Cerebellar cortex (tissue), 1 donor: Measurements from ENCODE around the gene C13orf46.

Experiments used
- DNase-seq: peaks from one replicate; pipeline ENCODE4 v3.0.0-alpha.2; 2015; ENCODE audit warnings: low spot score

The C13orf46 gene

GRCh38 chr13:113954046-113954835 is 19.6 kb downstream of the C13orf46 start:
- DNase-seq = no peak

DNA sequence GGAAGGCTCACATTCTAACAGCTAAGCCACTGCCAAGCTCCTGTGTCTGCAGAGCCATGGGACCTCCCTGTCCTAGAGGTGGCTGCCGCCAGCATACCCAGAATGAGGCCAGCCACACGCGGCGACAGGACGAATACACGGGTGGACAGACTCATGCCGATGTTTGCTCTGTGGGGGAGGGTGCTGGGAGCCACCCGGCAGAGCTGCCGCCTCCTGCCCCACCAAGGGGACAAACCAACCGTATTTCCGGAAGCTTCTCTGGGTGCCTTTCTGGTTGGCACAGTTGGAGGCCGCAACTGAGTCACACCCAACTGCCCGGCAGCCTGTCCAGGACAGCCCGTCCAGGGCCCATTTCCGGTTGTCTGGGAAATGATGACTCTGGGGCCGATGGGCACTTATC is 20.3 kb downstream of the C13orf46 start:
- DNase-seq = no peak

DNA sequence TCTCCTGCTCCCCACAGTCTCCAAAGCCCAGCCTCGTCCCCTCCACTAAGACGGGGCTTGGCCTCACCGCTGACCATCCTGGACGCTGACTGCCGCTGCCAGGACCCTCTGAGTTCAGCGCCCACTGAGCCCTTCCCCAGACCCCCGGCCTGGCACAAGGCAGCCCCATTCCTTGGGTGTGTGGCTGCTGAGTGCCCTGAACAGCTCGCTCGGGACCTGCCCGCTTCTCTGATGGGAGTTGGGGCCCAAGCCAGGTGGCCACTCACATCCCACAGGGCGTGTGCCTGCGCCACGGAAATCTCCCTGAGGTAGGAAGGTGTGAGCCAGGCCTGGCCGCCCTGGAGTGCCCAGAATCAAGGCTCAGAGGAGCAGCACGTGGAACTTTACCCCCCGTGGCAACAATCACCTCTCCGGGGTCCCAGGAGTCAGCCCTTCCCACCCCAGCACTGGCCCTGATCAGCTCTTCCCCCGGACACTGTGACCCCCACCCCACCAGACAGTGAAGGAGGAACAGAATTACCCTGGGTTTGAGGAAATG is 20.8 kb downstream of the C13orf46 start:
- DNase-seq = no peak

DNA sequence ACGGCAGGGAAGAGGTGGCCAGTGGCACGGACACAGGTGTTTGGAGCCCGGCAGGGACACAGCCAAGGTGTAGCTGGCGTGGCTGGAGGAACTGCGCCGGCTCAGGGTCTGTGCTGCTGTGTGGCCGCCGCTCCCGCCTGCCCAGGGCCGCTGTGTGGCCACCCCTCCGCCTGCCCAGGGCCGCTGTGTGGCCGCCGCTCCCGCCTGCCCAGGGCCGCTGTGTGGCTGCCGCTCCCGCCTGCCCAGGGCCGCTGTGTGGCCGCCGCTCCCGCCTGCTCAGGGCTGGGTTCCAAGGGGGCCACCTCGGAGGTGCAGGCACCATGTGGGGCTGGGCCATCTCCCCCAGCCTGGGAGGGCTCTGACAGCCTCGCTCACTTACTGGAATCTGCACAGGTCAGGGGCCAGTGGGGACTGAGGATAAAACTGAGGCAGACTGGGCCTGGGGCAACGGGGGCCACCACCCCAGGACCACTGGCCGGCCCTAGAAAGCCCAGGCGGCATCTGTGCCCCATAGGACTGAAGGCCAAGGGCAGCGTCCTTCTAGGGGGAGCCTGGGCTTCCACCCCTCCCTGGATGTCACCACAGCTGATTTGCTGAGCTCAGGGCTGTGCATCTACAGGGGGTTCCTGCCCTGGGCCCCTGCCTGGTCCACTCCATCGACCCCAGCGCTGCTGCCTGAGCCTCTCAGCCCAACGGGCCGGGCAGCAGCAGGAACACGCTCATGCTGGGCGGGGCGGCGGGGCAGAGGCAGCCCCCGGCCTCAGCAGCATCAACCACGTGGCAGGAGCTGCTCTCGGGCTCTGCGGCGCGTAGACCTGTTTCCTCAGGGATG is 21.5 kb downstream of the C13orf46 start:
- DNase-seq = no peak

GRCh38 chr13:113951246-113951999 is 22.5 kb downstream of the C13orf46 start:
- DNase-seq = peak; percentile 38

DNA sequence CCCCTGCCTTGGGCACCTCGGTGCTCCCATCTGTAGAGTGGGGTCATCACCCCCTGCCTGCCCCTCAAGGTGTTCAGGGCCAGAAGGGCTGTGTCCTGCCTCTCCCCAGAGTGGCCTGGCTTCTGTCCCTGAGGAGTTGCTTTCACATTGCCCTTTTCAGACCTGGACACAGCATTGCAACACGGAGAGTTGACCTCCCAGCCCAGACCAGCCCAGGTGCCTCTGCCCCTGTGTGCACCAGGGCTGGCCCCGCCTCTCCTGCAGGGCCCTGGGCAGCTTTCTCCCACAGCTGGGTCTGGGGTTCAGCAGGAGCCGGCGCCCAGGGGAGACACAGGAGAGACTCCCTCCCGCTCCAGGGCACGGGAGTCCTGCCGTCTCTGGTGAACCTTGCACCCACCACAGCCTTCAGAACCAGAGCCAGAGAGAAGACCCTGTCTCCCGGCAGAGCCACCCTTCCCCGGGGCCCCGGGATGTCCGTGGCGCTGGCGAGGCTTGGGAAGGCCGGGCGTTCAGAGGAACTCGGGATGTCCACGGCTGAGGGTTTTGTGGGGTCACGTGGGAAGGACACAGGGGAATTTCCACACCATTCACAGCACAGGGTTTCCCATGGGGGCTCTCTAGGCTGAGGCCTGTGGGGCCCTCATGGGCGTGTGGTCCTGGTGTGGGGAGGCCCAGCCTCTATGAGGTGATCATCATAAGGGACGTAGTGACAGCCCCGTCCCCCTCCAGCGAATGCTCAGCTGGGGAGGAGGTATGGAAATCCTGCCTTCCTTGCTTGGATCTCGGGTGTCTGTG is 23.2 kb downstream of the C13orf46 start:
- no peak for DNase-seq

- no peak for DNase-seq
These were observed 24.3 kb downstream of the C13orf46 start for GRCh38 chr13:113949546-113949945.

DNA sequence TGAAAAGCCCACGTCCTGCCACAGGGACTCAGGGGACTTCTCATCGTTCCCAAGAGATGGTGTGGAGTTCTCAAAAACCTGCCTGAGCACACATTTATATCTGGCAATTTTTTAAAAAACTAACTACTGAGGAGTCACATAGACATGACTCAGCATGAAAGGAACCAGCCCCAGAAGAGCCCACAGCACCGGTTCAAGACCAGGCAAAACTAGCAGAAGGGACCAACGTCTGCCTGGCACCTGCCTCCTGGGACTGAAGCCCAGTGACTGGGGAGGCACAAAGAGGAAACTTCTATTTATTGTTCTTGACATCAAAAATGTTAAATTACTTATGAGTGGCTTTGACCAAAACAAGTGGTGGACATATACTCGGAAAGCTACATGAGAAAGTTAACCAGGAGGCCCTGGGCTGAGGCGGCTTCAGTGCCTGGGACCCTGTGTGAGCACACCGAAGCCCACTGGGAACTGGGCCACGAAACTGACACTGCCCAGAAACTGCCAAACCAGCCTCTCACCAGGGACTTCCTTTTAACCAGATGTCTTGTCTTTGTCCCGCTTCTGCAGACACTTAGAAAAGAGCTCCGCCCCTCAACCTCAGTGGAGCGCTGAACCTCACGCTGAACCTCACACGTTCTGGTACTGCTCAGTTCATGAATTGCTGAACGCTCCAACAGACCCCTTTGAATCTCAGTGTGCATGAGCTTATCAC is 25.7 kb downstream of the C13orf46 start:
- DNase-seq = no peak

- DNase-seq = peak; percentile 27
These were observed 26.4 kb downstream of the C13orf46 start for GRCh38 chr13:113947311-113948033.

DNA sequence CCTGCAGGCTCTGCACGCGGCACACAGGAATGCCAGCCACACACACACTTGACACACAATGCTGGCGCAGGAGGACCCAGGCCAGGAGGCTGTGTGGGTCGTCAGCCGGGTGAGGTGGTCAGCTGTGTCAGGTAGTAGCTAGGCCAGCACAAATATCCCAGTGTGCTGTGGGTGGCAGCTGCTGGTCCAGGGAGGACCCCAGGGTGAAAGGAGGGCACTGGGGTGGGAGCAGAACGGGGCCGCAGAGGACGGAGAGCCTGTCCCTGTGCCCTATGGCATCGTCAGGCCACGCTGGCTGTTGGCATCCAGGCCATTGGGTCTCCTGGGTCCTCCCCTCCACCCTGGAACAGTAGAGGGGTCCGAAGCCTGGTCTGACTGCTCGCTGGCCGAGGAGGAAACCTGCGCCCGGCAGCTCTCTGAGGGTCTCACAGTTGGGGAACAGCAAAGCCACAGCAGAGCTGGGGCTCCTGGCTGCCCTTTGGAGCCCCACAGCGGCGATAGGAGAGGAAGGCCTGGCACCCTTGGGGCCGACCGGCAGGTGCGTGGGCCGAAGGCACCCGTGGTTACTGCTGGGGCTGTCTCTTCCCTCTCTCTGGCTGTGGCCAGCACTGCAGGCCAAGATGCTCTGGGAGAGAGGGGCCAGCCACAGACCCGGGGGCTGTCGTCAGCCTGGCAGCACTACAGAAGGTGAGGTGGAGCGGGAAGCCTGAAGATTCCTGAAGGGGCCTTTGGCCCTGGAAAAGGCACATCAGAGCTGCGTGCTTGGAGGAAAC is 27.3 kb downstream of the C13orf46 start:
- DNase-seq = no peak

GRCh38 chr13:113945857-113946408 is 27.9 kb downstream of the C13orf46 start:
- no peak for DNase-seq

- no peak for DNase-seq
These were observed 29.9 kb downstream of the C13orf46 start for GRCh38 chr13:113943821-113944565.

DNA sequence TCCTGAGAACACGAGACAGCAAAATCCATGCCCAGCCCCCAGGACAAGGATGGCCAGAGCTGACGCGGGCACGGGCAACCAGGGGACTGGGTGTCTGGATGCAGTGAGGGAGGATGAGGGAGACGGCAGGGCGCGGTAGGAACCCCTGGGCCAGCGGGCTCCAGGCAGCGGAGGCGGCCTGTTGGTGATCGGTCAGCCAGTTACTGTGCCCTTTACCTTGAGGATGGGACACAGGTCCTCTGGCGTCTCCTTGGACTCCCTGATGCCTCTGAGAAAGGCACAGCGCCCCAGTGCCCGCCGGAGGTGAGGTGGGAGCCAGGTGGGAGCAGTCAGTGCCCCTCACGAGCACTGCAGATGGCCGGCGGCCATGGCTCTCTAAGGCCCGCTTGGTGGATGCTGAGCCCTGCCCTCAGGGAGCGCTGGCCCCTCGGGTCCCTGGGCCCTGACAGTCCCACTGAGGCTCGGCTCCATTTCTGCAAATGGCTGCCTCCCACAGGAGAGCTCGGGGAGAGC is 31.2 kb downstream of the C13orf46 start:
- no peak for DNase-seq

GRCh38 chr13:113941571-113942191 is 32.2 kb downstream of the C13orf46 start:
- DNase-seq = no peak

GRCh38 chr13:113939944-113940297 is 34.0 kb downstream of the C13orf46 start:
- no peak for DNase-seq

- DNase-seq = no peak
These were observed 34.5 kb downstream of the C13orf46 start for GRCh38 chr13:113939129-113939943.

GRCh38 chr13:113938716-113939115 is 35.2 kb downstream of the C13orf46 start:
- no peak for DNase-seq
